Measurements from ENCODE around the gene N4BP2L2.

N4BP2L2 gene

DNA sequence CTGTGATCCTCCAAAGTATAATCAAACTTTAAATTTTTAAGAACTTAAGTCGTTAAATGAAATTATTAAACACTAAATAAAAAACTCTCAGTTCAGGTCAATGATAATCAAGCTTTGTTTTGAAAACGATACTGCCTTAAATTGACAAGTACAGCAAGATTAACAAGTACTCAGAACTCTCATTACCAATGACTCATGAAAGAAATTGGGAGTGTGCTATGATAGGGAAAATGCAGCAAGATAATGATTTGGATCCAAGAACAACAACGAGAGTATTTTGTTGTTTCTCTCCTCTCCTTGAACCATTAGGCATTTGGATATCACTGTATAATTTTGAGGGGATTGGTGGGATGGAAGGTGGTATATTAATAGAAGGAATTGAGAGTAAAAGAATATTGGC lies 10.2 kb downstream of the N4BP2L2 start:
- no peak for DNase-seq

DNA sequence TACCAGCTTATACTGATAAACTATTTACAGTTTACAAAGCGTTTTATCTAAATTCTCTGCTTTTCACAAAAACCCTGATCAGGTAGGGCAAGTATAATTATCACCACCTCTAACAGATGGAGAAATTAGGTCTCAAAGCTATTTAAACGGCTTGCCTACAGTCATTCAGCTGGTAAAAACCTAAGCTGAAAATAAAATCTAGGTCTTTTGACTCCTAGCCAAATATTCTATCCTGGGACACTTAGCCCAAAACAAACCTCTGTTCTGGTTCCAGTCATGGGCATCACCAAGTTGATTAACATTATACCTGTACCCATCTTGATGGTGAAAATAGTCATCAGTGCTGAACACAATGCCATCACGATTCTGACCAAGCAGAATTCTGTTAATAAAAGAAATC lies 11.4 kb downstream of the N4BP2L2 start:
- DNase-seq = no peak

DNA sequence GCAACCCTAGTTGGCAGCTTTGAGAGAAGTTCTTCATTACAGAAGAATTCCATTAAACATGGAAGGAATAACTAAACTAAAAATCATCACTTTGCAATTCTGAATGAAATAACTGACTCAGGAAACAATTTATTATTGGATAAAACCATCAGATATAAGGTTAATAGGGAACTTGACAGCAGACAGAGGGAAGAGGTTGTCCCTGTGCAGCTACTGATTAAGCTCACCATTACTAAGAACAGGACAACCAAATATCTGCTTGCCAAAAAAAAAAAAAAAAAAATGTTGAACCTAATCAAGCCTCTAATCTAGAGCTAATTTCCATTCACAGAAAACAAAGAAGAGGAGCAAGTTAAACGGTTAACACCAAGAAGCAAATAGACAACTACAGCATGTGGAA lies 12.8 kb downstream of the N4BP2L2 start:
- DNase-seq = no peak

DNA sequence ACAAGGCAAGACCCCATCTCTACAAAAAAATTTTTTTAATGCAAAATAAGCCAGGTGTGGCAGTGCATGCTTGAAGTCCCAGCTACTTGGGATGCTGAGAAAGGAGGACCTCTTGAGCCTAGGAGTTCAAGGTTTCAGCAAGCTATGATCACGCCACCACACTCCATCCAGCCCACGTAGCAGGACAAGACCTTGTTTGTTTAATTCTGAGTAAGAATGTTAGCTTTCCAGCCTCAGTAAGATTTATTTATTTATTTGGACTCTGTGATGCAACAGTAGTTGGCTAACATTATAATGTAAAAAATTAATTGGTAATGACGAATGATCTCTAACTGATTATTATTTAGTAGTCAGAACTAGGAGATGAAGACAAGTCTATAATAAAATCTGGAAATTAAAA lies 23.3 kb downstream of the N4BP2L2 start:
- DNase-seq = no peak

- no peak for DNase-seq
Measured at GRCh38 chr13:32511482-32511881, 27.1 kb downstream of the N4BP2L2 start.

- DNase-seq = no peak
Measured at GRCh38 chr13:32504876-32505275, 33.7 kb downstream of the N4BP2L2 start.

GRCh38 chr13:32504263-32504662 lies 34.3 kb downstream of the N4BP2L2 start:
- DNase-seq = no peak

DNA sequence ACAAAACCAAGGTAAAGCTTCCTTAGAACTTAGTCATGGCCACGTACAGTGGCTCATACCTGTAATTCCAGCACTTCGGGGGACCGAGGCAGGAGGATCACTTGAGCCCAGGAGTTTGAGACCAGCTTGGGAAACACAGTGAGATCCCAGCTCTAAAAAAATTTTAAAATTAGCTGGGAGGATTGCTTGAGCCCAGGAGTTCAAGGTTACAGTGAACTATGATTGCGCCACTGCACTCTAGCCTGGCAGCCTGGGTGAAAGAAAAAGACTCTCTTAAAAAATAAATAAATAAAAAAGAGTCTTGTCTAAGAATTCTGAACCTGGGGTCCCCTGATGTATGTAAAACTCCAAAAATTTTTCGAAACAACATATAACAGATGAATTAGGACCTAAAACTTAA lies 34.9 kb downstream of the N4BP2L2 start:
- no peak for DNase-seq

DNA sequence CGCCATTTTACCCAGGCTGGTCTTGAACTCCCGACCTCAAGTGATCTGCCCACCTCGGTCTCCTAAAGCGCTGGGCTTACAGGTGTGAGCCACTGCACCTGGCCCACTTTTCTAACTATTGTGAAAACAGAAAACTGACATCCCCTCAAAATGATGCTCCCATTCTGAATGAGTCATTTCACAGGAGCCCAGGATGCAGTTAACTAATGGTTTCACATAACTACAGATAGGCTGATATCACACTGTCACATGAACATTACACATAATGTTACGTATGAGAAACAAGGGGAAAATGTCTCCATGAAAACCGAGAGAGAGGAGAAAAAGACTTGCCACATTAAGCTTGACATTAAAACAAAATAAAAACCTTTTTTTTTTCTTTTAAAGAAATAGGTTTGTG lies 37.5 kb downstream of the N4BP2L2 start:
- DNase-seq = no peak

DNA sequence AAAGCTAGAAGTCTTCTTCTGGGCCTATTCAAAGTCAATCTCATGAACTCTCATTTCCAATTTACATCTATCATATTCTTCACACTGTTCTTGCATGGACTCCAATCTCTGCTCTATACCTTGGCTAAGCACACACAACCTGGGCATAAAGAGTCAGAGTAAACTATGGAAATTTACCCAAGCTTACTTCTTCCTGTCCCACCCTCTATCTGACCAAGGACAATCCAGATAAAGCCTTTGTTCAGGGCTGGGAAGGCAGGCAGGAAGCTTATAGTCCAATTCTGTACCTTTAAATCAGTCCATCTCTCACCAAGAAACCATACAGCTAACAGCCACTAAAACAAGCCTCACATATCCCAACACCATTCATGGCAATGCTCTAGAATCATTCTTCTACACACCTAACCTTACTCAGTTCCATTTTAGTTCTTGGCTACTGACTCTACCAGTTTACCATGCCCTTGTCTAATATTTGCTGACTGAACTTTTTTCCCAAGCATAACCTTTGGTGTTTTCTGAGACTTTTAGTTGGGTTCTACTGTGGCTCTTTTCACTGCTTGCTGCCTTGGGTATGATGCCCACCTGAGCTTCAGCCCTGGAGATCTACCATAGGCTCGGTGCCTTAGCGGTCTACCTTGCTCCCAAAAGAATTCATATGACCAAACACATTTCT lies 38.9 kb downstream of the N4BP2L2 start:
- DNase-seq = no peak

GRCh38 chr13:32497589-32497988 lies 41.0 kb downstream of the N4BP2L2 start:
- DNase-seq = no peak

- no peak for DNase-seq
Measured at GRCh38 chr13:32496599-32497160, 41.9 kb downstream of the N4BP2L2 start.

- no peak for DNase-seq
Measured at GRCh38 chr13:32495841-32496240, 42.8 kb downstream of the N4BP2L2 start.

- no peak for DNase-seq
Measured at GRCh38 chr13:32495429-32495828, 43.2 kb downstream of the N4BP2L2 start.

GRCh38 chr13:32491028-32491427 lies 47.6 kb downstream of the N4BP2L2 start:
- no peak for DNase-seq

GRCh38 chr13:32476892-32477291 lies 61.7 kb downstream of the N4BP2L2 start:
- no peak for DNase-seq

DNA sequence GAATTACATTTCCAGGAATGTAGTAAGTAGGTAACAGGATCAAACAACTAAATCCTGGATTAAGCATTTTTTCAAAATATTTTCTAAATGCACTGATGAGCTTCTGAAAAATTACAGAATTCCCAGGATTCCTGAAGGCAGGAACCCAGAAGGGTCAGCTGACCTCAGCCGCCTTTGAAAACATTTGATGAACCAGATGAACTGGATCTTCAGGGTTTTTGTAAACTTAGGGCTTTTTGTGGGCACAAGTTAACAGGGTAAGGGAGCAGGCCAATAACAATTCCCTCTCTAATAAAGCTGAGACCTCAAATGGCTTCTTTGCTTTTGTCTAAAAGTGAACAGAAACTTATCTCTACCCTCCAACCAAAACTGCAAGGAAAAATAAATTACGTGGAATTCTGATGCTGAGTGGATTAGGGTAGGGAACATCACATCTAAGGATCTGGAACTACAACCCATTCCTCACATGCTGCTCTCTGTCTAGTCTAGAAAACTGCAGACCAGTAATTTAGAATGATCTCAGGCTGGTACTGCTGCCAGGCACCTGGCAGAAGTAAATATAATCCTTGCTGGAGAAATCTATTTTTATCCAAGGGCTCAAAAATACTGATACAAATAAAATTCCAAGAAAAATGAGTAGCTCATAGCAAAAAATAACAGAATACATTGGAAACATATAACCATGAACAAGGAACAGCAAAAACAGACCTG lies 62.4 kb downstream of the N4BP2L2 start:
- DNase-seq = no peak

- DNase-seq = no peak
Measured at GRCh38 chr13:32474999-32475792, 63.4 kb downstream of the N4BP2L2 start.

DNA sequence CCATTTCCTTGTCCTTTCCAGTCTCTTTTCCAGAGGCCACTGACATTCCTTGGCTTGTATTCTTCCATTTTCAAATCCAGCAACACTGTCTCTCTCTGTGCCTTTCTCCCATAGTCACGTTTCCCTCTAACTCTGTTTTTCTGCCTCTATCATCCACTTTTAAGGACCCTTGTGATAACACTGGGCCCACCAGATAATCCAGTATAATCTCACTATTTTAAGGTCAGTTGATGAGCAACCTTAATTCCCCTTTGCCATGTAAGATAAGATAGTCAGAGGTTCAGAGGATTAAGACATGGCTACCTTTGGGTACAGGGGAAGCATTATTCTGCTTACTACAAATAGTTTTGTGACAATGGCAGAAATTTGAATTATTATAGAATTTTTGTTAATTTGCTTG lies 64.9 kb downstream of the N4BP2L2 start:
- DNase-seq = no peak

DNA sequence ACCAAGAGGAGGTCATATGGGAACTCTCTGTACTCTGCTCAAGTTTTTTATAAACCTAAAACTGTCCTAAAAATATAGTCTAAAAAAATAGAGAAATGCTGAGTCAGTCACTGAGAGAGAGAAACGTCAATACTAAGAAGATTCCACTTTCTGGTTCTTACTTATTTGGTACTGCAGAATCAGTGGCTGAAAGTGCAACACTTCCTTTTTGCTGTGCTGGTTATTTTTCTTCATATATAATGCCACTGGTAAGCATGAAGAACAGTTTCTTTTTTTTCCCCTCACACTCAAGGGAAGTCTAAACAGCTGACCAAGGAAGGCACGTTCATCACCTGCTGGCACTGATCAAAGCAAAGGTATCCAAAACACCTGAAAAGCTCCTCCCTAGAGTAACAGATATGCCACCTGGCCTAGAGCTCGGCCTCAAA lies 66.4 kb downstream of the N4BP2L2 start:
- DNase-seq = no peak

GRCh38 chr13:32471187-32471922 lies 67.2 kb downstream of the N4BP2L2 start:
- no peak for DNase-seq

- no peak for DNase-seq
Measured at GRCh38 chr13:32468502-32469142, 70.0 kb downstream of the N4BP2L2 start.
